Ishikawa (cell line): ENCODE data around the gene KRTAP10-5.

ENCODE experiments used
- CEBPB ChIP-seq: IDR thresholded peaks from 2 replicates; pipeline ENCODE4 v1.6.1; 2012
- CREB1 ChIP-seq: IDR thresholded peaks from 2 replicates; pipeline ENCODE4 v1.6.1; 2012; ENCODE audit warnings: low read depth
- EGR1 ChIP-seq: IDR thresholded peaks from 2 replicates; pipeline ENCODE4 v1.6.1; 2012
- EP300 ChIP-seq: IDR thresholded peaks from 2 replicates; pipeline ENCODE4 v1.6.1; 2012; ENCODE audit warnings: borderline replicate concordance
- FOXM1 ChIP-seq: IDR thresholded peaks from 2 replicates; pipeline ENCODE4 v1.6.1; 2012; ENCODE audit warnings: low read depth, borderline replicate concordance
- MAX ChIP-seq: IDR thresholded peaks from 2 replicates; pipeline ENCODE4 v1.6.1; 2012
- NFIC ChIP-seq: IDR thresholded peaks from 2 replicates; pipeline ENCODE4 v1.6.1; 2012
- RAD21 ChIP-seq: IDR thresholded peaks from 2 replicates; pipeline ENCODE4 v1.6.1; 2012; ENCODE audit warnings: low read depth
- REST ChIP-seq: IDR thresholded peaks from 2 replicates; pipeline ENCODE4 v1.6.1; 2012; ENCODE audit warnings: low read depth, mild to moderate bottlenecking
- TAF1 ChIP-seq: IDR thresholded peaks from 2 replicates; pipeline ENCODE4 v1.6.1; 2012; ENCODE audit warnings: low read depth, mild to moderate bottlenecking
- TCF12 ChIP-seq: IDR thresholded peaks from 2 replicates; pipeline ENCODE4 v1.6.1; 2012; ENCODE audit warnings: low read depth
- TEAD4 ChIP-seq: IDR thresholded peaks from 2 replicates; pipeline ENCODE4 v1.6.1; 2012
- USF1 ChIP-seq: IDR thresholded peaks from 2 replicates; pipeline ENCODE4 v1.6.1; 2012
- YY1 ChIP-seq: IDR thresholded peaks from 2 replicates; pipeline ENCODE4 v1.6.1; 2012; ENCODE audit warnings: low read depth
- ZBTB7A ChIP-seq: IDR thresholded peaks from 2 replicates; pipeline ENCODE4 v1.6.1; 2012; ENCODE audit warnings: low read depth

KRTAP10-5 gene

GRCh38 chr21:44548922-44549321 lies 31.5 kb downstream of the KRTAP10-5 start:
- TF ChIP-seq RAD21 (no peak), CREB1 (no peak), TEAD4 (no peak), EP300 (no peak), USF1 (no peak), NFIC (no peak), TAF1 (no peak), EGR1 (no peak), CEBPB (no peak), TCF12 (no peak), REST (no peak), MAX (no peak), FOXM1 (no peak), YY1 (no peak)

- TF ChIP-seq EGR1 (no peak), REST (no peak), CEBPB (no peak), ZBTB7A (no peak)
Observed at GRCh38 chr21:44548381-44548780, 32.0 kb downstream of the KRTAP10-5 start.

DNA sequence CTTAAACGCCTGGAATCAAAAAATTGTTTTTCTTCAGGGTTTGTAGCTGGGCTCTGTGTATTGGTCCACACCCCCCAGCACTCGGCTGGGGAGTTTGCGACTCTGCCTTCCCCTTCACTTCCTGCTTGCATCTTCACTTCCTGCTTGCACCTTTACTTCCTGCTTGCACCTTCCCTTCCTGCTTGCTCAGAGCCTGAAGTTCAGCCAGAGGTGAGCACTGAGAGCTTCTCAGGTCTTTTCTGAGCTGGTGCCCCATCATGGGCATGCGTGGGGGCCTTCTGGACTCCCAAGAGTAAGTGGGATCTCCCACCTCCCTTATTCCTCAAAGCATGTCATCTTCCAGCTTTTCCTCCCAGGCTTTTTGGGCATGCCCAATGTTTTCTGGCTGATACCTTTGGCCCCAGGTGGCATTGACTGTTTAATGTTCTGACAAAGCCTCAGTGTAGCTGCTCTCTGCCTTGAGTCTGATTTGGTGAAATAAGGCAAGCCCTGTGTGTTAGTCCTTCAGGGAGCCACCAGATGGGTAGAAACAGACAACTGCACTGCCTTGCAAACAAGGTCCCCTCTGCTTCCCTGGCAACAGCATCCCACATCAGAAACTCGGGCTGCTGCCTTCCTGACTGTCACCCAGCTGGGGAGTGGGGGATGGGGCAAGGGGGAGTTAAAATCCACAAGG lies 32.6 kb downstream of the KRTAP10-5 start:
- TF ChIP-seq USF1 (no peak), EP300 (no peak), RAD21 (no peak), CEBPB (no peak), ZBTB7A (no peak), CREB1 (no peak), EGR1 (no peak), TCF12 (no peak), NFIC (no peak), FOXM1 (no peak), REST (no peak), TAF1 (no peak), YY1 (no peak)

- TF ChIP-seq TEAD4 (no peak), CEBPB (no peak)
Observed at GRCh38 chr21:44544566-44544965, 35.8 kb downstream of the KRTAP10-5 start.

GRCh38 chr21:44542716-44543115 lies 37.7 kb downstream of the KRTAP10-5 start:
- TF ChIP-seq FOXM1 = no peak
- no peak for TF ChIP-seq MAX
- no peak for TF ChIP-seq NFIC
- TF ChIP-seq YY1 = no peak
- no peak for TF ChIP-seq USF1
- no peak for TF ChIP-seq EP300
- TF ChIP-seq TCF12 = no peak
- TF ChIP-seq CEBPB = no peak
- TF ChIP-seq ZBTB7A = no peak
- no peak for TF ChIP-seq EGR1
- TF ChIP-seq REST = no peak
- TF ChIP-seq TAF1 = no peak
- no peak for TF ChIP-seq TEAD4
- no peak for TF ChIP-seq RAD21
- TF ChIP-seq CREB1 = no peak
